Natural killer cell (primary cell): ENCODE measurements around the gene PHF2. TPM values are rescaled to one million over a fixed set of nuclear protein-coding genes. Genes with fewer than 3 reads are reported as not detected.

ENCODE experiments used
- ATAC-seq, 3 donors: fragments of 150-1000 bp in 2 of 3; fragments of 200-7000 bp in 1 of 3; cut with Tn5 transposase; 1 replicate in 1 of 3; 2 replicates in 2 of 3; pipeline ENCODE4 v1.10.0; 2021; ENCODE audit warnings: mild to moderate bottlenecking in 2 of 3, moderate library complexity in 2 of 3
- DNase-seq, 2 donors: peaks; one replicate each; pipeline versions ENCODE4 v3.0.0 to v3.0.0-alpha.2; 2013 to 2021; ENCODE audit warnings: mixed read lengths in 1 of 2
- H3K27ac ChIP-seq: one replicate; pipeline ENCODE4 v1.5.1; 2013; ENCODE audit warnings: mild to moderate bottlenecking, low read length
- H3K27me3 ChIP-seq: one replicate; pipeline ENCODE4 v1.6.1; 2013; ENCODE audit warnings: low read length; ENCODE audit not compliant: control insufficient read depth, insufficient read depth
- H3K36me3 ChIP-seq: one replicate; pipeline ENCODE4 v1.6.1; 2013; ENCODE audit warnings: low read length; ENCODE audit not compliant: control insufficient read depth, insufficient read depth
- H3K4me1 ChIP-seq: one replicate; pipeline ENCODE4 v1.6.1; 2013; ENCODE audit warnings: low read length; ENCODE audit not compliant: control insufficient read depth, insufficient read depth
- H3K4me3 ChIP-seq: one replicate; pipeline ENCODE4 v1.5.1; 2013; ENCODE audit warnings: low read length
- H3K9me3 ChIP-seq: one replicate; pipeline ENCODE4 v1.6.1; 2013; ENCODE audit warnings: low read length; ENCODE audit not compliant: control insufficient read depth, insufficient read depth
- H3K27ac Mint-ChIP-seq, 2 donors: one replicate each; pipeline ENCODE4 v1.8.0; 2022; ENCODE audit warnings: mild to moderate bottlenecking in 2 of 2, mixed read lengths in 2 of 2, moderate library complexity in 1 of 2
- H3K27me3 Mint-ChIP-seq, 2 donors: one replicate each; pipeline ENCODE4 v1.8.0; 2022; ENCODE audit warnings: low read depth in 2 of 2, mixed read lengths in 2 of 2
- H3K36me3 Mint-ChIP-seq: one replicate; pipeline ENCODE4 v1.8.0; 2022; ENCODE audit warnings: mixed read lengths
- H3K4me1 Mint-ChIP-seq, 2 donors: one replicate each; pipeline ENCODE4 v1.8.0; 2022; ENCODE audit warnings: mixed read lengths in 2 of 2
- H3K4me3 Mint-ChIP-seq: one replicate; pipeline ENCODE4 v1.8.0; 2022; ENCODE audit warnings: mild to moderate bottlenecking, moderate library complexity, mixed read lengths
- H3K9me3 Mint-ChIP-seq, 2 donors: one replicate each; pipeline ENCODE4 v1.8.0; 2022; ENCODE audit warnings: mixed read lengths in 2 of 2
- CTCF ChIP-seq: fragments of 200-600 bp; IDR thresholded peaks from one replicate; pipeline ENCODE4 v1.8.0; 2022; ENCODE audit warnings: antibody characterized with exemption
- WGBS: methylation state at CpG from one replicate; pipeline ENCODE4 v1.1.7; 2013; ENCODE audit warnings: missing lambda C conversion rate; ENCODE audit not compliant: insufficient coverage; 5-methylcytosine and 5-hydroxymethylcytosine counted together
- intact Hi-C: fragments of 100-400 bp; cut with micrococcal nuclease; formaldehyde crosslinking; loops from one replicate; pipeline ENCODE4 v1.14.2; 2022
- total RNA-seq, 4 donors: library from RNA; stranded (reverse); fragments of 120-200 nt in 1 of 4; gene quantifications; one replicate each; pipeline versions ENCODE4 v1.2.3 to v1.2.4, GENCODE V29; 2013 to 2022

Gene PHF2
- total RNA-seq, 3 donors from 2014 or later (not counting 1 experiment from before 2014, with no cell fraction given): 24.8 to 28.1 (median 26.4) TPM

- DNase-seq: no peak
- Mint-ChIP-seq H3K9me3 (no peaks in the 10 kb centered on the region), H3K36me3 (no peaks in the 10 kb centered on the region), H3K4me1 (peaks cover 0 to 27% of the 10 kb centered on the region in 2 donors), H3K4me3 (no peak overlapping the region), H3K27ac (no peak overlapping the region), H3K27me3 (no peaks in the 10 kb centered on the region)
- no peak for ATAC-seq
- H3K36me3 ChIP-seq: no peaks in the 10 kb centered on the region
- H3K9me3 ChIP-seq: peaks cover 3% of the 10 kb centered on the region
- no peaks in the 10 kb centered on the region for H3K27me3 ChIP-seq
- peaks cover 10% of the 10 kb centered on the region for H3K4me1 ChIP-seq
- 96% methylated on average over 19 of the region's 19 CpGs for WGBS
- intact Hi-C loops: no loop called here
- TF ChIP-seq CTCF: no peak
- no peak overlapping the region for H3K27ac ChIP-seq
- H3K4me3 ChIP-seq: no peak overlapping the region
Measured at GRCh38 chr9:93619272-93619775, 42.9 kb downstream of the PHF2 start.

- Mint-ChIP-seq H3K36me3 (no peaks in the 10 kb centered on the region), H3K27ac (no peak overlapping the region), H3K9me3 (no peaks in the 10 kb centered on the region), H3K4me3 (no peak overlapping the region), H3K4me1 (peaks cover 0 to 27% of the 10 kb centered on the region in 2 donors), H3K27me3 (no peaks in the 10 kb centered on the region)
- Histone ChIP-seq H3K27ac (no peak overlapping the region), H3K4me1 (peaks cover 10% of the 10 kb centered on the region), H3K9me3 (peaks cover 9% of the 10 kb centered on the region), H3K4me3 (no peak overlapping the region), H3K36me3 (no peaks in the 10 kb centered on the region), H3K27me3 (no peaks in the 10 kb centered on the region)
- intact Hi-C loops: no loop called here
- no peak for TF ChIP-seq CTCF
- 91% methylated on average over 8 of the region's 8 CpGs for whole genome bisulfite sequencing
- ATAC-seq (no peak), DNase-seq (no peak)
Measured at GRCh38 chr9:93620041-93620506, 43.7 kb downstream of the PHF2 start.

GRCh38 chr9:93620881-93621820 lies 44.8 kb downstream of the PHF2 start:
- Histone ChIP-seq H3K4me1 (peaks cover 10% of the 10 kb centered on the region), H3K27me3 (no peaks in the 10 kb centered on the region), H3K27ac (no peak overlapping the region), H3K4me3 (no peak overlapping the region), H3K9me3 (peaks cover 9% of the 10 kb centered on the region), H3K36me3 (no peaks in the 10 kb centered on the region)
- intact Hi-C loops: no loop called here
- peaks cover 0 to 27% of the 10 kb centered on the region in 2 donors for H3K4me1 Mint-ChIP-seq
- ATAC-seq (no peak), DNase-seq (no peak)
- 87% methylated on average over 13 of the region's 14 CpGs for WGBS
- no peaks in the 10 kb centered on the region for H3K27me3 Mint-ChIP-seq
- H3K36me3 Mint-ChIP-seq: no peaks in the 10 kb centered on the region
- H3K27ac Mint-ChIP-seq: no peak overlapping the region
- H3K4me3 Mint-ChIP-seq: no peak overlapping the region
- H3K9me3 Mint-ChIP-seq: no peaks in the 10 kb centered on the region
- no peak for TF ChIP-seq CTCF
